Measurements from ENCODE around the gene RIMS4. TPM values are rescaled to one million over a fixed set of nuclear protein-coding genes. Genes with fewer than 3 reads are reported as not detected.

Gene RIMS4
- total and polyA plus RNA-seq, 2 of the 13 experiments (the other 11 are each of a cell fraction or from before 2014, with no cell fraction given): 0.01 to 0.07 TPM

- TF ChIP-seq TRAFD1 (CRISPR knock-in tag; IDR thresholded peaks at IDR 0.05; ENCODE audit: borderline replicate concordance) (no peak), ZNF10 (CRISPR knock-in tag; IDR thresholded peaks at IDR 0.05; ENCODE audit: borderline replicate concordance, low read depth) (no peak), PAF1 (CRISPR knock-in tag; IDR thresholded peaks at IDR 0.05) (no peak), CBX5 (CRISPR knock-in tag; IDR thresholded peaks at IDR 0.05; ENCODE audit: borderline replicate concordance) (no peak), ZNF230 (CRISPR knock-in tag; IDR thresholded peaks at IDR 0.05) (no peak), ZNF275 (CRISPR knock-in tag; IDR thresholded peaks at IDR 0.05; ENCODE audit: borderline replicate concordance) (no peak), ZFAT (CRISPR knock-in tag; conservative IDR thresholded peaks at IDR 0.05) (no peak), ZNF251 (CRISPR knock-in tag; IDR thresholded peaks at IDR 0.05) (no peak), ZNF572 (CRISPR knock-in tag; IDR thresholded peaks at IDR 0.05) (no peak; the same call in 1 of the 2 replicates), KMT2A (CRISPR knock-in tag; IDR thresholded peaks at IDR 0.05) (no peak), ZNF703 (CRISPR knock-in tag; IDR thresholded peaks at IDR 0.05; ENCODE audit: borderline replicate concordance) (no peak), POLR2A (IDR thresholded peaks at IDR 0.05; ENCODE audit: insufficient read depth in 1 of 2, low read depth in 2 of 2, low read length in 2 of 2) (no peak), ARNTL (CRISPR knock-in tag; IDR thresholded peaks at IDR 0.05) (no peak), ZNF333 (CRISPR knock-in tag; IDR thresholded peaks at IDR 0.05; ENCODE audit: borderline replicate concordance) (no peak), REL (CRISPR knock-in tag; conservative IDR thresholded peaks at IDR 0.05) (no peak), KLF12 (CRISPR knock-in tag; IDR thresholded peaks at IDR 0.05; ENCODE audit: borderline replicate concordance) (no peak), HOMEZ (CRISPR knock-in tag; IDR thresholded peaks at IDR 0.05; ENCODE audit: low read depth) (no peak), ZNF577 (CRISPR knock-in tag; IDR thresholded peaks at IDR 0.05; ENCODE audit: borderline replicate concordance, low read depth) (no peak), MED13 (CRISPR knock-in tag; IDR thresholded peaks at IDR 0.05) (no peak), ZSCAN21 (CRISPR knock-in tag; IDR thresholded peaks at IDR 0.05; ENCODE audit: borderline replicate concordance) (peak; percentile 25; the same call in 1 of the 2 replicates), SYNCRIP (IDR thresholded peaks at IDR 0.05; ENCODE audit: insufficient read depth, low read depth, low read length) (no peak), ZNF841 (CRISPR knock-in tag; IDR thresholded peaks at IDR 0.05; ENCODE audit: borderline replicate concordance) (no peak), ZNF720 (CRISPR knock-in tag; IDR thresholded peaks at IDR 0.05) (no peak)
Observed at GRCh38 chr20:44747166-44748004, 63.0 kb downstream of the RIMS4 start (continued).
